K562 (cell line): Measurements from ENCODE around the gene COL5A3. TPM values are rescaled to one million over a fixed set of nuclear protein-coding genes. Genes with fewer than 3 reads are reported as not detected.

Experiments used
- DMBX1 ChIP-seq: fragments of 250-450 bp; sonication (Bioruptor Pico); IDR thresholded peaks from 2 replicates; pipeline ENCODE4 v1.8.0; 2022; ENCODE audit warnings: inconsistent platforms, mild to moderate bottlenecking, moderate library complexity, borderline replicate concordance
- DNMT1 ChIP-seq: fragments of 450-650 bp; IDR thresholded peaks from 2 replicates; pipeline ENCODE4 v1.6.1; 2016; ENCODE audit warnings: antibody characterized with exemption, mild to moderate bottlenecking
- HMG20B ChIP-seq: fragments of 250-450 bp; sonication (Bioruptor Pico); IDR thresholded peaks from 2 replicates; pipeline ENCODE4 v1.5.0; 2021; ENCODE audit warnings: mild to moderate bottlenecking
- ILF3 ChIP-seq: fragments of 450-650 bp; IDR thresholded peaks from 2 replicates; pipeline ENCODE4 v1.6.1; 2018; ENCODE audit warnings: antibody characterized with exemption, mild to moderate bottlenecking, moderate library complexity, borderline replicate concordance
- NR1H2 ChIP-seq: sonication (generic); formaldehyde crosslinking; IDR thresholded peaks from 2 replicates; pipeline ENCODE4 v1.4.0; 2020; ENCODE audit warnings: mild to moderate bottlenecking, missing genetic modification reagents
- POLR3G ChIP-seq: IDR thresholded peaks from 2 replicates; pipeline ENCODE4 v1.6.1; 2011; ENCODE audit not compliant: insufficient read length, insufficient replicate concordance; ENCODE audit errors: extremely low read depth
- RBM25 ChIP-seq: fragments of 200-400 bp; formaldehyde crosslinking; IDR thresholded peaks from 2 replicates; pipeline ENCODE4 v1.6.1; 2018; ENCODE audit warnings: low read length, low read depth, moderate library complexity; ENCODE audit not compliant: severe bottlenecking
- SLC30A9 ChIP-seq: fragments of 250-450 bp; sonication (Bioruptor Pico); IDR thresholded peaks from 2 replicates; pipeline ENCODE4 v1.8.0; 2022; ENCODE audit warnings: mild to moderate bottlenecking, moderate library complexity
- SMAD1 ChIP-seq: fragments of 150-350 bp; IDR thresholded peaks from 2 replicates; pipeline ENCODE4 v1.6.1; 2014; ENCODE audit warnings: low read length, low read depth; ENCODE audit not compliant: partially characterized antibody
- SMAD3 ChIP-seq: fragments of 450-650 bp; formaldehyde crosslinking; conservative IDR thresholded peaks from 2 replicates; pipeline ENCODE4 v1.4.0; 2020; ENCODE audit warnings: mild to moderate bottlenecking
- SRSF7 ChIP-seq: fragments of 200-400 bp; formaldehyde crosslinking; optimal IDR thresholded peaks from 2 replicates; pipeline ENCODE3; 2017; ENCODE audit warnings: mild to moderate bottlenecking, low read depth, low read length
- TBP ChIP-seq: optimal IDR thresholded peaks from 2 replicates; pipeline ENCODE3; 2011; ENCODE audit warnings: low read depth, low read length, improper control_type of control experiment
- ZNF140 ChIP-seq: fragments of 250-450 bp; sonication (Bioruptor Pico); IDR thresholded peaks from 2 replicates; pipeline ENCODE4 v1.8.0; 2021; ENCODE audit warnings: moderate library complexity, mild to moderate bottlenecking, inconsistent platforms
- ZNF239 ChIP-seq: fragments of 250-450 bp; sonication (Bioruptor Pico); IDR thresholded peaks from 2 replicates; pipeline ENCODE4 v1.4.0; 2020; ENCODE audit warnings: mild to moderate bottlenecking
- polyA plus RNA-seq, 8 experiments: library from polyadenylated mRNA; depleted of rRNA in 4 of 8; stranded (reverse) in 5 of 8; unstranded in 3 of 8; fragments of >200 nt; fragmentation: Nextera tagmentation in 2 of 8; fragmentation: Illumina TruSeq in 1 of 8; extraction: Ambion mirVana in 2 of 8; extraction: Trizol in 1 of 8; gene quantifications; 2 replicates each; pipeline versions ENCODE4 v1.2.1 to v1.2.3, GENCODE V29; 2011 to 2014; ENCODE audit warnings: inconsistent platforms in 1 of 8, missing spikeins in 1 of 8
- total RNA-seq, 7 experiments: library from RNA; depleted of rRNA in 6 of 7; stranded (reverse); fragments of >200 nt in 6 of 7; fragmentation: Illumina TruSeq in 2 of 7; extraction: Trizol in 2 of 7; gene quantifications; 2 replicates each; pipeline versions ENCODE4 v1.2.1 to v1.2.3, GENCODE V29; 2011 to 2021; ENCODE audit warnings: low replicate concordance in 1 of 7
- TF ChIP-seq, protein P1 (sequence below): fragments of 250-450 bp; sonication (Bioruptor Pico); IDR thresholded peaks from 2 replicates; pipeline ENCODE4 v1.5.0; 2021; ENCODE audit warnings: mild to moderate bottlenecking, borderline replicate concordance
- TF ChIP-seq, protein P2 (sequence below), 2 experiments: IDR thresholded peaks; 2 replicates each; pipeline ENCODE4 v1.6.1; 2011; ENCODE audit warnings: borderline replicate concordance in 1 of 2, control low read depth in 1 of 2, low read depth in 1 of 2, low read length in 1 of 2, mild to moderate bottlenecking in 1 of 2, mixed read lengths in 1 of 2, moderate library complexity in 1 of 2; ENCODE audit not compliant: insufficient read depth in 1 of 2, insufficient read length in 1 of 2, poor library complexity in 1 of 2, severe bottlenecking in 1 of 2; ENCODE audit errors: extremely low read depth in 1 of 2
- TF ChIP-seq, protein P3 (sequence below): sonication (generic); formaldehyde crosslinking; IDR thresholded peaks from 2 replicates; pipeline ENCODE4 v1.4.0; 2020; ENCODE audit warnings: mild to moderate bottlenecking, missing genetic modification reagents
- TF ChIP-seq, protein P4 (sequence below): fragments of 450-650 bp; formaldehyde crosslinking; IDR thresholded peaks from 2 replicates; pipeline ENCODE4 v1.4.0; 2022; ENCODE audit warnings: missing genetic modification characterization
- TF ChIP-seq, protein P5 (sequence below), 2 experiments: fragments of 450-650 bp; IDR thresholded peaks; 2 replicates each; pipeline ENCODE4 v1.6.1; 2016

Gene COL5A3
- total and polyA plus RNA-seq, 9 of the 15 experiments (the other 6 are each of a cell fraction or from before 2014, with no cell fraction given) = 0.01 to 0.02 TPM; not detected in 7

DNA sequence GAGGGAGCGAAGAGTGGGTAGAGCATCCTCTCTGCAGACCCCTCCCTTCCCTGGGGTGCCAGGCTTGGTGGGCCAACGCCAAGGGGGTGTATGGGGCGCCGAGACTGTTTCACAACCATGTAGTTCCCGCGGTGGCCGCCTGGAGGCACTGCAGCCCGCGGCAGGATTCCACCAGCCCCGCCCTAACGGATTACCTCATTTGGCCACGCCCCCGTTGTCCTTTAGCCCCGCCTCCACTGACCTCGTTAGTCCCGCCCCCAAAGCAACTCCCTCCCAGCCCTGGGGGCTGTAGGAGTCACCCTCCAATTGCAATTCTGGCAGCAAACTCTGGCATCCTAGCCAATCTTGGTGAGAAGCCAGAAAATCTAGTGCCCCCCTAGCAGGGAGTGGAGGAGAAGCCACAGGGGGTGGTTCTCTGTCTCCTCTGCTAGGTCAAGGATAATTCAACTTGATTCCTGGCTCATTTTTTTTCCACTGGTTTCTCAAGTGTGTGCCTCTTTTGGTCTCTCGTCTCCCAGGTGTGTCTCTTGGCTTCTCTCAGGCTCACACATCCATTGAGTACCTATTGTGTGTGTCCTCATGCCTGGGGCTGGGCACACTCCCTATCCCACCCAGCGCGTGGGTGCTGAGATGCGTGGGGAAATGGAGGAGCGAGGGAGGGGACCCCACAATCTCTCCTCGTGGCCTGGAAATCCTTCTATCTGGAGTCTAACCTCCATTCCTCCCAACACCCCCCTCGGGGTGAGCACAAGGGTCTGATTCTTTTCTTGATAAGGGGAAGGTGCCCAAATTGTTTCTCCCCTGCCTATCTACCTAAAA is 76.0 kb downstream of the COL5A3 start (continued):
- TF ChIP-seq ZNF140 (CRISPR knock-in tag) (no peak), RBM25 (no peak), DNMT1 (no peak), SMAD1 (no peak), SRSF7 (no peak), NR1H2 (no peak), SLC30A9 (CRISPR knock-in tag) (no peak), ILF3 (no peak), POLR3G (no peak), ZNF239 (CRISPR knock-in tag) (no peak), HMG20B (CRISPR knock-in tag) (no peak), DMBX1 (CRISPR knock-in tag) (no peak), SMAD3 (CRISPR knock-in tag) (no peak), TBP (no peak)
- TF ChIP-seq, protein P1, sequence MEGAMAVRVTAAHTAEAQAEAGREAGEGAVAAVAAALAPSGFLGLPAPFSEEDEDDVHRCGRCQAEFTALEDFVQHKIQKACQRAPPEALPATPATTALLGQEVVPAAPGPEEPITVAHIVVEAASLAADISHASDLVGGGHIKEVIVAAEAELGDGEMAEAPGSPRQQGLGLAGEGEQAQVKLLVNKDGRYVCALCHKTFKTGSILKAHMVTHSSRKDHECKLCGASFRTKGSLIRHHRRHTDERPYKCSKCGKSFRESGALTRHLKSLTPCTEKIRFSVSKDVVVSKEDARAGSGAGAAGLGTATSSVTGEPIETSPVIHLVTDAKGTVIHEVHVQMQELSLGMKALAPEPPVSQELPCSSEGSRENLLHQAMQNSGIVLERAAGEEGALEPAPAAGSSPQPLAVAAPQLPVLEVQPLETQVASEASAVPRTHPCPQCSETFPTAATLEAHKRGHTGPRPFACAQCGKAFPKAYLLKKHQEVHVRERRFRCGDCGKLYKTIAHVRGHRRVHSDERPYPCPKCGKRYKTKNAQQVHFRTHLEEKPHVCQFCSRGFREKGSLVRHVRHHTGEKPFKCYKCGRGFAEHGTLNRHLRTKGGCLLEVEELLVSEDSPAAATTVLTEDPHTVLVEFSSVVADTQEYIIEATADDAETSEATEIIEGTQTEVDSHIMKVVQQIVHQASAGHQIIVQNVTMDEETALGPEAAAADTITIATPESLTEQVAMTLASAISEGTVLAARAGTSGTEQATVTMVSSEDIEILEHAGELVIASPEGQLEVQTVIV (CRISPR knock-in tag) = no peak
- TF ChIP-seq, protein P2, sequence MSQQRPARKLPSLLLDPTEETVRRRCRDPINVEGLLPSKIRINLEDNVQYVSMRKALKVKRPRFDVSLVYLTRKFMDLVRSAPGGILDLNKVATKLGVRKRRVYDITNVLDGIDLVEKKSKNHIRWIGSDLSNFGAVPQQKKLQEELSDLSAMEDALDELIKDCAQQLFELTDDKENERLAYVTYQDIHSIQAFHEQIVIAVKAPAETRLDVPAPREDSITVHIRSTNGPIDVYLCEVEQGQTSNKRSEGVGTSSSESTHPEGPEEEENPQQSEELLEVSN (IDR thresholded peaks at IDR 0.05; ENCODE audit: borderline replicate concordance in 1 of 2, extremely low read depth in 1 of 2, insufficient read depth in 1 of 2, insufficient read length in 1 of 2, low read depth in 1 of 2, low read length in 1 of 2, poor library complexity in 1 of 2, severe bottlenecking in 1 of 2) = no peak
- TF ChIP-seq, protein P3, sequence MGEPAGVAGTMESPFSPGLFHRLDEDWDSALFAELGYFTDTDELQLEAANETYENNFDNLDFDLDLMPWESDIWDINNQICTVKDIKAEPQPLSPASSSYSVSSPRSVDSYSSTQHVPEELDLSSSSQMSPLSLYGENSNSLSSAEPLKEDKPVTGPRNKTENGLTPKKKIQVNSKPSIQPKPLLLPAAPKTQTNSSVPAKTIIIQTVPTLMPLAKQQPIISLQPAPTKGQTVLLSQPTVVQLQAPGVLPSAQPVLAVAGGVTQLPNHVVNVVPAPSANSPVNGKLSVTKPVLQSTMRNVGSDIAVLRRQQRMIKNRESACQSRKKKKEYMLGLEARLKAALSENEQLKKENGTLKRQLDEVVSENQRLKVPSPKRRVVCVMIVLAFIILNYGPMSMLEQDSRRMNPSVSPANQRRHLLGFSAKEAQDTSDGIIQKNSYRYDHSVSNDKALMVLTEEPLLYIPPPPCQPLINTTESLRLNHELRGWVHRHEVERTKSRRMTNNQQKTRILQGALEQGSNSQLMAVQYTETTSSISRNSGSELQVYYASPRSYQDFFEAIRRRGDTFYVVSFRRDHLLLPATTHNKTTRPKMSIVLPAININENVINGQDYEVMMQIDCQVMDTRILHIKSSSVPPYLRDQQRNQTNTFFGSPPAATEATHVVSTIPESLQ (CRISPR knock-in tag) = no peak
- TF ChIP-seq, protein P4, sequence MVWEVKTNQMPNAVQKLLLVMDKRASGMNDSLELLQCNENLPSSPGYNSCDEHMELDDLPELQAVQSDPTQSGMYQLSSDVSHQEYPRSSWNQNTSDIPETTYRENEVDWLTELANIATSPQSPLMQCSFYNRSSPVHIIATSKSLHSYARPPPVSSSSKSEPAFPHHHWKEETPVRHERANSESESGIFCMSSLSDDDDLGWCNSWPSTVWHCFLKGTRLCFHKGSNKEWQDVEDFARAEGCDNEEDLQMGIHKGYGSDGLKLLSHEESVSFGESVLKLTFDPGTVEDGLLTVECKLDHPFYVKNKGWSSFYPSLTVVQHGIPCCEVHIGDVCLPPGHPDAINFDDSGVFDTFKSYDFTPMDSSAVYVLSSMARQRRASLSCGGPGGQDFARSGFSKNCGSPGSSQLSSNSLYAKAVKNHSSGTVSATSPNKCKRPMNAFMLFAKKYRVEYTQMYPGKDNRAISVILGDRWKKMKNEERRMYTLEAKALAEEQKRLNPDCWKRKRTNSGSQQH = no peak
- TF ChIP-seq, protein P5, sequence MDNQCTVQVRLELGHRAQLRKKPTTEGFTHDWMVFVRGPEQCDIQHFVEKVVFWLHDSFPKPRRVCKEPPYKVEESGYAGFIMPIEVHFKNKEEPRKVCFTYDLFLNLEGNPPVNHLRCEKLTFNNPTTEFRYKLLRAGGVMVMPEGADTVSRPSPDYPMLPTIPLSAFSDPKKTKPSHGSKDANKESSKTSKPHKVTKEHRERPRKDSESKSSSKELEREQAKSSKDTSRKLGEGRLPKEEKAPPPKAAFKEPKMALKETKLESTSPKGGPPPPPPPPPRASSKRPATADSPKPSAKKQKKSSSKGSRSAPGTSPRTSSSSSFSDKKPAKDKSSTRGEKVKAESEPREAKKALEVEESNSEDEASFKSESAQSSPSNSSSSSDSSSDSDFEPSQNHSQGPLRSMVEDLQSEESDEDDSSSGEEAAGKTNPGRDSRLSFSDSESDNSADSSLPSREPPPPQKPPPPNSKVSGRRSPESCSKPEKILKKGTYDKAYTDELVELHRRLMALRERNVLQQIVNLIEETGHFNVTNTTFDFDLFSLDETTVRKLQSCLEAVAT (IDR thresholded peaks at IDR 0.05) = no peak
